Measurements from ENCODE around the gene ACSF2. TPM values are rescaled to one million over a fixed set of nuclear protein-coding genes. Genes with fewer than 3 reads are reported as not detected.

The ACSF2 gene
- total and polyA plus RNA-seq, 8 donors, result 60.9 to 148 (median 124) TPM

DNA sequence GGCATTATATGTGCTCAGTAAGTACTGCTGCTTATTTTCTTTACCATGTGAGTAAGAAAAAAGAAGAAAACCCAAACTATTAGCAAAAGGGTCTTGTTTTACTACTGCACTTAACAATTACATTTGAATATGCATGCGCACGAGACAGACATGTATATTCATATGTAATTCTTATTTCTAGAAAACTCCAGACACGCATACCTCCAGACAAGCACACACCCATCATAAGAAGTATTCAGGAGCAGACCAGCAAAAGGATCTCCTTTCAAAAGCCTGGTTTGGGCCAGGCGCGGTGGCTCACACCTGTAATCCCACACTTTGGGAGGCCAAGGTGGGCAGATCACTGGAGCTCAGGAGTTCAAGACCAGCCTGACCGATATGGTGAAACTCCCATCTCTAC lies 36.5 kb upstream of the ACSF2 start:
- intact Hi-C loops (cut with DNase I), result no loop called here
- peaks cover 0 to 100% of the 10 kb centered on the region in 2 donors for H3K36me3 ChIP-seq
- H3K27me3 ChIP-seq, result no peaks in the 10 kb centered on the region
- H3K9me3 ChIP-seq, result no peaks in the 10 kb centered on the region
- no peak overlapping the region for H3K27ac ChIP-seq
- no peak for ATAC-seq
- peaks cover 0 to 10% of the 10 kb centered on the region in 2 donors for H3K4me1 ChIP-seq
- no peak overlapping the region for H3K4me3 ChIP-seq
- TF ChIP-seq, protein P1, sequence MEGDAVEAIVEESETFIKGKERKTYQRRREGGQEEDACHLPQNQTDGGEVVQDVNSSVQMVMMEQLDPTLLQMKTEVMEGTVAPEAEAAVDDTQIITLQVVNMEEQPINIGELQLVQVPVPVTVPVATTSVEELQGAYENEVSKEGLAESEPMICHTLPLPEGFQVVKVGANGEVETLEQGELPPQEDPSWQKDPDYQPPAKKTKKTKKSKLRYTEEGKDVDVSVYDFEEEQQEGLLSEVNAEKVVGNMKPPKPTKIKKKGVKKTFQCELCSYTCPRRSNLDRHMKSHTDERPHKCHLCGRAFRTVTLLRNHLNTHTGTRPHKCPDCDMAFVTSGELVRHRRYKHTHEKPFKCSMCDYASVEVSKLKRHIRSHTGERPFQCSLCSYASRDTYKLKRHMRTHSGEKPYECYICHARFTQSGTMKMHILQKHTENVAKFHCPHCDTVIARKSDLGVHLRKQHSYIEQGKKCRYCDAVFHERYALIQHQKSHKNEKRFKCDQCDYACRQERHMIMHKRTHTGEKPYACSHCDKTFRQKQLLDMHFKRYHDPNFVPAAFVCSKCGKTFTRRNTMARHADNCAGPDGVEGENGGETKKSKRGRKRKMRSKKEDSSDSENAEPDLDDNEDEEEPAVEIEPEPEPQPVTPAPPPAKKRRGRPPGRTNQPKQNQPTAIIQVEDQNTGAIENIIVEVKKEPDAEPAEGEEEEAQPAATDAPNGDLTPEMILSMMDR (IDR thresholded peaks at IDR 0.05), result no peak
- no peak for DNase-seq

DNA sequence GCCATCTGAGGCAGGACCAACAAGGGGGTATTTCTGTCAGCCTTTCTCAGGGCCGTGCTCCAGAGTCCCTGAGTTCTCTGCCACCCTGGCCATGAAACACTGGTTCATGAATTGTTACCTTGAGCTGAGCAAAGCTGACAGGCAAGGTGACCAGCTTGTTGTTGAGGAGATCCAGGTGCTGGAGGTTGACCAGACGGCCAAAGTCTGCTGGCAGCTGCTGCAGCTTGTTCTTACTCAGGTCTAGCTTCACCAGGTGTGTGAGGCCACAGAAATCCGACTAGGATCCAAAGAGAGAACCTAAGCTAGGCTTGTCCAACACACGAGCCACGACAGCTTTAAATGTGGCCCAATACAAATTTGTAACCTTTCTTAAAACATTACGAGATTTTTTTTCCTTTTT lies 33.4 kb upstream of the ACSF2 start:
- Histone ChIP-seq H3K4me3 (no peak overlapping the region), H3K36me3 (peaks cover 0 to 74% of the 10 kb centered on the region in 2 donors), H3K27ac (no peak overlapping the region), H3K9me3 (no peaks in the 10 kb centered on the region), H3K4me1 (peaks cover 14 to 33% of the 10 kb centered on the region in 2 donors), H3K27me3 (no peaks in the 10 kb centered on the region)
- DNase-seq, result no peak
- ATAC-seq, result no peak
- intact Hi-C loops (cut with DNase I), result no loop called here
- TF ChIP-seq, protein P1 (IDR thresholded peaks at IDR 0.05), result no peak

DNA sequence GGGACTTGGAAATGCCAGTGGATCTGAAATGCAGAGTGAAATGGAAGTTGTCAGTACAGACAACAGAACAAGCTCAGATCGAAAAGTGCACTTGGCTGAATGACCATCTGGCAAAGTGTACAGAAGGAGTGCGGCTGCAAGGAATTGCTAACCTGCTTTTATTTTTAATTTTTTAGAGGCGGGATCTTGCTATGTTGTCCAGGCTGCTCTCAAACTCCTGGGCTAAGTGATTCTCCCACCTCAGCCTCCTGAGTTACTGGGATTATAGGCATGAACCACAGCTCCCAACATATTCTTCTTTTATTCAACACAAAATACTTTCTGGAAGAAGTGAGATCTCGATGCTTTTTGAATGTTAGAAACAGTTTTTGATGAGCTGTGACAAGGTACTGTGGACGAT lies 32.3 kb upstream of the ACSF2 start:
- H3K36me3 ChIP-seq, result peaks cover 0 to 63% of the 10 kb centered on the region in 2 donors

DNA sequence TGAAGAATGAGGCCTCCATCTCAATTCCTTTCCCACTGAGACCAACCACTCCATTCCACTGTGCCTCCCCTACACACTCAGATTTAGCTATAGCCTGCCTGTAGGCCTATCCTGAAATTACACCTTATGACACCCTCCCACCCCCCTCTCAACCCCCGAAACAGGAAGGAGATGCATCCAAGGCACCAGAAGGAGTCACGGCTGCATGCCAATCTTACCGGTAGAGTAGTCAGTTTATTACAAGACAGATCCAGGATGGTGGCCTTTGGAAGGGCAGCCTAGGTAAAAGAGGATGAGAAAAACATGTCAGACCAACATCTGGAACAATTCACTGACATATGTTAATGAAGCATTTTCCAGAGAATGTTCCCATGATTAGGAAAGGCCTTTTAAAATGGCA lies 31.3 kb upstream of the ACSF2 start:
- Histone ChIP-seq H3K27ac (no peak overlapping the region), H3K9me3 (no peaks in the 10 kb centered on the region), H3K27me3 (no peaks in the 10 kb centered on the region), H3K4me1 (peaks cover 14 to 38% of the 10 kb centered on the region in 2 donors), H3K4me3 (peak overlapping the region in 1 of 2 donors; percentile 87), H3K36me3 (peaks cover 0 to 53% of the 10 kb centered on the region in 2 donors)
- TF ChIP-seq, protein P1 (IDR thresholded peaks at IDR 0.05), result no peak
- DNase-seq, result no peak
- intact Hi-C loops (cut with DNase I), result no loop called here
- no peak for ATAC-seq

More for the DNA sequence above, 32.3 kb upstream of the ACSF2 start:
- Histone ChIP-seq H3K4me1 (peaks cover 14 to 38% of the 10 kb centered on the region in 2 donors), H3K27ac (no peak overlapping the region), H3K9me3 (no peaks in the 10 kb centered on the region), H3K27me3 (no peaks in the 10 kb centered on the region), H3K4me3 (no peak overlapping the region)
- intact Hi-C loops (cut with DNase I), result no loop called here
- ATAC-seq (no peak), DNase-seq (no peak)
- TF ChIP-seq, protein P1 (IDR thresholded peaks at IDR 0.05), result no peak

DNA sequence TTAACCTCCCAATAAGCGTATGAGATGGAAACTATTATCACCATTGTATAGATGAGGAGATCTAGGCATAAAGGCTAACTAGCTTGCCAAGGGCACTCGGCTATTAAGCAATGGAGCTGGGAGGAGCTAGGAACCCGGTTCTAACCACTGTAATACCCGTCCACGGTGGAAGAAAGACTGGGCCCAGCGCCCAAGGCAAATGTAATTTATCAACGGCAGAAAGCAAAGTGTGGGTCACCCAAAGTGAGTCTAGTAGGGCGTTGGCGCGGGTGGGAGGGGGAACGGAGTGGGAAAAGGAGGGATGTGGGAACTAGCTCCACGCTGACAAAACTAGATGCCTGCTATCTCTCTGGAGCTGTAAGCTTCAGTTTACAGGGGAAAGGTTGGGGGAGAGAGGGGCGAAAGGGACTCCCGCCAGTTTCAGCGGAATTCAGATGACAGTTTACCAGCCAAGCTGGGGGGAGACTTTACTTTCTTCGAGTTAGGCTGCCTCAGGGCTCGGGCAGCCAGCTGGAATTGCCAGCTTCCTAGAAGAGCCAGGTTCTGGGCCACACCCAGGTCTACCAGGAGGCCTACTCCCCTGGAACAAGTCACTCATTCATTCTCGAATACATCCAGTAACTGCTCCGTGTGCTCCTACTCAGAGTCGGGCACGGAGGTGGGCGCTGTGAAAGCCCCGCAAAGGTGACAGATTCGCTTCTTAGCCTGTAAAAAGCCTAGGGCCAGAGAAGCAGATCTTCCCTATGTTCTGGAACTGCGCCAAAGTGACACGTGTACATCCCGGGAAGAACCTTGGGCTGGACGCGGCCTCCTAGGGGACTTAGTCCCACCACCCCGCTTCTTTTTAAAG lies 29.5 kb upstream of the ACSF2 start:
- DNase-seq (peak; percentile 16 to 75 (median 42)), ATAC-seq (peak; percentile 85)
- H3K27me3 ChIP-seq, result no peaks in the 10 kb centered on the region
- no peaks in the 10 kb centered on the region for H3K9me3 ChIP-seq
- TF ChIP-seq, protein P1 (IDR thresholded peaks at IDR 0.05), result no peak
- intact Hi-C loops (cut with DNase I), result no loop called here
- peaks cover 0 to 36% of the 10 kb centered on the region in 2 donors for H3K36me3 ChIP-seq
- H3K27ac ChIP-seq, result peak overlapping the region; percentile 71 to 89
- peak overlapping the region; percentile 87 to 88 for H3K4me3 ChIP-seq
- H3K4me1 ChIP-seq, result peaks cover 14 to 38% of the 10 kb centered on the region in 2 donors
